Duodenal mucosa (tissue), 2 donors: ENCODE results near the gene SDK1.

Experiments used
- H3K27ac ChIP-seq: one replicate; pipeline ENCODE4 v1.7.0; 2013; ENCODE audit warnings: low read depth, low read length
- H3K27me3 ChIP-seq, 2 donors: one replicate each; pipeline ENCODE4 v1.7.0; 2013; ENCODE audit warnings: low read length in 2 of 2, control low read depth in 1 of 2; ENCODE audit not compliant: insufficient read depth in 2 of 2, control insufficient read depth in 1 of 2
- H3K36me3 ChIP-seq, 2 donors: one replicate each; pipeline ENCODE4 v1.7.0; 2013; ENCODE audit warnings: low read length in 2 of 2, control low read depth in 1 of 2; ENCODE audit not compliant: insufficient read depth in 2 of 2, control insufficient read depth in 1 of 2
- H3K4me1 ChIP-seq, 2 donors: one replicate each; pipeline ENCODE4 v1.7.0; 2013; ENCODE audit warnings: low read length in 2 of 2, control low read depth in 1 of 2; ENCODE audit not compliant: insufficient read depth in 2 of 2, control insufficient read depth in 1 of 2
- H3K4me3 ChIP-seq, 2 donors: one replicate each; pipeline ENCODE4 v1.7.0; 2013; ENCODE audit warnings: low read length in 2 of 2, low read depth in 1 of 2
- H3K9ac ChIP-seq, 2 donors: one replicate each; pipeline ENCODE4 v1.7.0; 2013; ENCODE audit warnings: low read length in 2 of 2, low read depth in 1 of 2
- H3K9me3 ChIP-seq, 2 donors: one replicate each; pipeline ENCODE4 v1.7.0; 2013; ENCODE audit warnings: low read length in 2 of 2, control low read depth in 1 of 2; ENCODE audit not compliant: control insufficient read depth in 1 of 2

SDK1 gene

DNA sequence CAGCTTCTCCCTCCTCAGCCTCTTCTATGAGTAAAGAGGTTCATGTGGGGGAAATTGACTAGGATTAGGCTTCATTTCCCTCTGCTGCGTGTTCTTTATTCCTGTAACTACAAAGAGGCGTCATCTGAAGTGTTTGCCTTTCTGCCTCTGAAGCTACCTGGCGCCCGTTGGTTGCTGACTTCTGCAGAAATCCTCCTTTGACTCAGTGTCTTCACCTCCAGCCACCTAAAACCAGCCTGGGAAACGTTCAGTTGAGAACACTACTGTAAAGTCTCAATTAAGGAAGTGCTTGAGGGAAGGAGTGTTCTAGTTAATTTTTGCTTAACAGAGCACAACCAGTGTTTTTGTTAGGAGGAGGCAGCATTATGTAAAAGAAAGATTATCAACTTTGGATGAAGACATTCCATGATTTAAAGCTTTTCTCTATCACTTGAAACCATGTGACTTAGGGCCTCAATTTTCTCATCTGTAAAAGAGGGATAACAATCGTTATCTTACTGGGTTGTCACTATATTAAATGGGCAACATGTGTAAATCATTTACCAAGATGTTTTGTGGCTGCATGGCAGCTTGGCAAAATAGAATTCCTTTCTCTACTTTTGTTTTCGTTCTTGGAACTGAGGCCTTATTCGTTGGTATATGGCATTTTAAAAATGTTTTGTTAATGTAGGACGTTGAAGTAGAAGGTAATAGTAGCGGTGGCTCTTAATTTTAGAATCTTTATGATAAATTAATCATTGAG lies 642.9 kb downstream of the SDK1 start:
- peak overlapping the region; percentile 1 for H3K27ac ChIP-seq
- H3K9me3 ChIP-seq, result peaks cover 0 to 6% of the 10 kb centered on the region in 2 donors
- no peaks in the 10 kb centered on the region for H3K4me1 ChIP-seq
- H3K4me3 ChIP-seq, result no peak overlapping the region
- H3K27me3 ChIP-seq, result no peaks in the 10 kb centered on the region
- no peak overlapping the region for H3K9ac ChIP-seq
- H3K36me3 ChIP-seq, result no peaks in the 10 kb centered on the region

DNA sequence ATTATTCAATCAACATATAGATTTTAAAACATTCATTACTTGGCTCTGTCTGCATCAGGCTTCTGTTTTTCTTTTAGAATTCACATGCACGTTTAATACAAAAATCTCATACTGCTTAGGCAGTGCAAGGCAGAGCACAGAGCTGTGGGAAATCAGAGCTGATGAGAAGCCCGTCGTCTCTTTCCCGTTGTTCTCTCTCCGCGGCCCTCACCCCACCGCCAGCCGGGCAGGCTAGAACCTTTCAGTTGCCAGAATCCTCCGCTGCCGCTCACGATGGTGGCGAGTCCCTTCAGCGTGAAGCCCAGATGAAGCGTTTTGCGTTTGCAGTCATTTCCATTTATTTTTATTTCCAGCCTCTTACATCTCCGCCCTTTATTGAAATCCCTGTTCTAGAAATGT lies 648.2 kb downstream of the SDK1 start:
- Histone ChIP-seq H3K9ac (no peak overlapping the region), H3K27me3 (no peaks in the 10 kb centered on the region), H3K27ac (no peak overlapping the region), H3K4me1 (no peaks in the 10 kb centered on the region), H3K36me3 (no peaks in the 10 kb centered on the region), H3K9me3 (peaks cover 0 to 6% of the 10 kb centered on the region in 2 donors), H3K4me3 (no peak overlapping the region)

DNA sequence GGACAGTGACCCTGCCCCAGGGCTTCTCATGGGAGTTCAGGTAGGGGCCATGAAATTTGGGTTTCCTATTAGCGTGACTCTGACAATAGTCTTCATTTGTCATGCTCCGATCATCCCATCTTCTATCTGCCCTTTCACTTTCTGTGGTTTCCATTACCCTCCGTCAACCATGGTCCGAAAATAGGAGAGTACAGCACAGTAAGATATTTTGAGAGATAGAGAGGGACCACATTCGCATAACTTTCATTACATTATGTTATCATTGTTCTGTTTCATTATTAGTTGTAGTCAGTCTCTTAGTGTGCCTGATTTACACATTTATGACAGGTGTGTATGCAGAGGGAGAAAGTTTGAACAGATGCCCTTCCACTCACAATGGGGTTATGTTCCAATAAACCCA lies 649.2 kb downstream of the SDK1 start:
- Histone ChIP-seq H3K9me3 (peaks cover 0 to 2% of the 10 kb centered on the region in 2 donors), H3K27me3 (no peaks in the 10 kb centered on the region), H3K4me3 (no peak overlapping the region), H3K4me1 (no peaks in the 10 kb centered on the region), H3K27ac (no peak overlapping the region), H3K9ac (no peak overlapping the region), H3K36me3 (no peaks in the 10 kb centered on the region)

- H3K9me3 ChIP-seq, result no peaks in the 10 kb centered on the region
- no peaks in the 10 kb centered on the region for H3K27me3 ChIP-seq
- H3K4me1 ChIP-seq, result peaks cover 0 to 5% of the 10 kb centered on the region in 2 donors
- H3K9ac ChIP-seq, result no peak overlapping the region
- H3K4me3 ChIP-seq, result no peak overlapping the region
- no peak overlapping the region for H3K27ac ChIP-seq
- no peaks in the 10 kb centered on the region for H3K36me3 ChIP-seq
Observed at GRCh38 chr7:3951316-3952055, 650.4 kb downstream of the SDK1 start.

GRCh38 chr7:3953133-3953532 lies 652.1 kb downstream of the SDK1 start:
- no peak overlapping the region for H3K4me3 ChIP-seq
- H3K36me3 ChIP-seq, result no peaks in the 10 kb centered on the region
- no peaks in the 10 kb centered on the region for H3K9me3 ChIP-seq
- H3K27ac ChIP-seq, result no peak overlapping the region
- H3K27me3 ChIP-seq, result no peaks in the 10 kb centered on the region
- no peak overlapping the region for H3K9ac ChIP-seq
- peaks cover 0 to 5% of the 10 kb centered on the region in 2 donors for H3K4me1 ChIP-seq

GRCh38 chr7:3953946-3954345 lies 652.9 kb downstream of the SDK1 start:
- Histone ChIP-seq H3K36me3 (no peaks in the 10 kb centered on the region), H3K4me3 (no peak overlapping the region), H3K4me1 (peaks cover 0 to 5% of the 10 kb centered on the region in 2 donors), H3K9ac (no peak overlapping the region), H3K9me3 (no peaks in the 10 kb centered on the region), H3K27ac (no peak overlapping the region), H3K27me3 (no peaks in the 10 kb centered on the region)

GRCh38 chr7:3955026-3955425 lies 654.0 kb downstream of the SDK1 start:
- peaks cover 0 to 5% of the 10 kb centered on the region in 2 donors for H3K4me1 ChIP-seq
- no peak overlapping the region for H3K9ac ChIP-seq
- H3K27ac ChIP-seq, result no peak overlapping the region
- no peaks in the 10 kb centered on the region for H3K9me3 ChIP-seq
- no peaks in the 10 kb centered on the region for H3K36me3 ChIP-seq
- no peak overlapping the region for H3K4me3 ChIP-seq
- H3K27me3 ChIP-seq, result no peaks in the 10 kb centered on the region

GRCh38 chr7:3955751-3956696 lies 655.0 kb downstream of the SDK1 start:
- Histone ChIP-seq H3K27me3 (no peaks in the 10 kb centered on the region), H3K9me3 (no peaks in the 10 kb centered on the region), H3K27ac (no peak overlapping the region), H3K4me1 (peaks cover 0 to 5% of the 10 kb centered on the region in 2 donors), H3K4me3 (no peak overlapping the region), H3K9ac (no peak overlapping the region), H3K36me3 (no peaks in the 10 kb centered on the region)

GRCh38 chr7:3956949-3957348 lies 655.9 kb downstream of the SDK1 start:
- no peaks in the 10 kb centered on the region for H3K9me3 ChIP-seq
- no peaks in the 10 kb centered on the region for H3K36me3 ChIP-seq
- H3K4me1 ChIP-seq, result peaks cover 0 to 5% of the 10 kb centered on the region in 2 donors
- no peaks in the 10 kb centered on the region for H3K27me3 ChIP-seq
- no peak overlapping the region for H3K4me3 ChIP-seq
- H3K9ac ChIP-seq, result no peak overlapping the region
- no peak overlapping the region for H3K27ac ChIP-seq
